Measurements from ENCODE around the gene NPPA. TPM values are rescaled to one million over a fixed set of nuclear protein-coding genes. Genes with fewer than 3 reads are reported as not detected.

NPPA gene
- total RNA-seq, 4 donors from 2014 or later = not detected

DNA sequence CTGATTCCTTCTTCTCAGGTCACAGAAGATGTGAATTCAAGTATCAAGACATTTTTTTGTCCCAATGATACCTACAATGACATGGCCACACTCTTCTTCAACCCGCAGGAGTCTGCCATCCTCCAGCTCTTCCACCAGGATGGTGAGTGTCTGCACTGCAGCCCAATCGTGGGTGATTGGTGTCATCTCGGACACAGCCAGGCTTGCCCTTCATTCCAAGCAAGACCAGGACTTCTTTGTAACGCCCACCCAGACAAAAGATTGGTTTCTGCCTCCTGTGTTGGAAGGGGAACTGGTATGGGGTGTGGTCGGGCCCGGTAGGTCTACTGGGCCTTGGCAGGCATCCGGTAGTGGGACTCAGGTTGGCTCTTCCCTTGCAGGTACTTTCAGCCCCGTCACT lies 14.1 kb downstream of the NPPA start:
- no peak for DNase-seq
- H3K4me3 ChIP-seq = no peak overlapping the region
- H3K36me3 ChIP-seq = no peaks in the 10 kb centered on the region
- H3K4me1 ChIP-seq = no peaks in the 10 kb centered on the region
- no peak overlapping the region for H3K27ac ChIP-seq
- TF ChIP-seq, protein P1, sequence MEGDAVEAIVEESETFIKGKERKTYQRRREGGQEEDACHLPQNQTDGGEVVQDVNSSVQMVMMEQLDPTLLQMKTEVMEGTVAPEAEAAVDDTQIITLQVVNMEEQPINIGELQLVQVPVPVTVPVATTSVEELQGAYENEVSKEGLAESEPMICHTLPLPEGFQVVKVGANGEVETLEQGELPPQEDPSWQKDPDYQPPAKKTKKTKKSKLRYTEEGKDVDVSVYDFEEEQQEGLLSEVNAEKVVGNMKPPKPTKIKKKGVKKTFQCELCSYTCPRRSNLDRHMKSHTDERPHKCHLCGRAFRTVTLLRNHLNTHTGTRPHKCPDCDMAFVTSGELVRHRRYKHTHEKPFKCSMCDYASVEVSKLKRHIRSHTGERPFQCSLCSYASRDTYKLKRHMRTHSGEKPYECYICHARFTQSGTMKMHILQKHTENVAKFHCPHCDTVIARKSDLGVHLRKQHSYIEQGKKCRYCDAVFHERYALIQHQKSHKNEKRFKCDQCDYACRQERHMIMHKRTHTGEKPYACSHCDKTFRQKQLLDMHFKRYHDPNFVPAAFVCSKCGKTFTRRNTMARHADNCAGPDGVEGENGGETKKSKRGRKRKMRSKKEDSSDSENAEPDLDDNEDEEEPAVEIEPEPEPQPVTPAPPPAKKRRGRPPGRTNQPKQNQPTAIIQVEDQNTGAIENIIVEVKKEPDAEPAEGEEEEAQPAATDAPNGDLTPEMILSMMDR (IDR thresholded peaks at IDR 0.05) = no peak
- TF ChIP-seq POLR2A (IDR thresholded peaks at IDR 0.05) = no peak
- no peaks in the 10 kb centered on the region for H3K9me3 ChIP-seq
- intact Hi-C loops (cut with DNase I; ENCODE audit: low total_unique reads) = loop anchor here (10.0 kb wide), 1 partner anchor 61 kb away; no protein-coding TSS in a partner anchor
- H3K27me3 ChIP-seq = no peaks in the 10 kb centered on the region

DNA sequence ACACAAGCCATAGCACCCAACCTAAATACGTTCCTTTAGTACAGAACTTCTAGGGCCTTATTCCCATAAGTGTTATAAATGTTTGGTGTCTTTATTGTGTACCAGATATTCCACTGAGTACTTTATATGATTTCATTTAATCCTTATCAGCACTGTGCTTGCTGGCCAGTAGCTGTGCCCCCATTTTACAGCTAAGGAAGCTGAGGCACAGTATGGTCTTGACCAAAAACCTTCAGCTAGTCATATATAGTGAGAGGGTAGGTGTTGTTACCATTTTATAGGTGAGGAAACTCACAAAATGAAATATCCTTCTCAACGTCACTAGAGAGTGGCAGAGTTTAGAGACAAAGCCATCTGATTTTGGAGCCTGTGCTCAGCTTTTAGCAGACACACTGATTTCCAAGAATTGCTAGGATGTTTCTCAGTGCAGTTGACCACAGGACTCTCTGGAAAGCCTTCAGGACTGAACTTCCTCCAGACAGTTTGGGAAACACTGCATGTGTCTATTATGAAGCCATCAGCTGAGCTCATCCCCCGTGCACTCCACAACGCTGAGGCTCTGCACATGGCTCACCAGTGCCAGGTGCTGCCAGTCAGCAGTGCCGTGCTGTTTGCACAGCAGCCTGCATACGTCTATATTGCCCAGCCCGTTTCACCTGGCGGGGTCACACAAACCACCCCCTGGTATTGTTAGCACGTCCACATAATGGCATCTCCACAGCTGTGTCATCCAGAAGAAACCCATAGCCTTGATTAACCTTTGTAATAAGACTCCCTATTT lies 15.4 kb downstream of the NPPA start:
- H3K4me3 ChIP-seq = no peak overlapping the region
- no peaks in the 10 kb centered on the region for H3K27me3 ChIP-seq
- no peaks in the 10 kb centered on the region for H3K9me3 ChIP-seq
- DNase-seq = no peak
- H3K4me1 ChIP-seq = no peaks in the 10 kb centered on the region
- TF ChIP-seq, protein P1 (IDR thresholded peaks at IDR 0.05) = no peak
- TF ChIP-seq POLR2A (IDR thresholded peaks at IDR 0.05) = no peak
- intact Hi-C loops (cut with DNase I; ENCODE audit: low total_unique reads) = loop anchor here (10.0 kb wide), 1 partner anchor 63 kb away; no protein-coding TSS in a partner anchor
- H3K36me3 ChIP-seq = no peaks in the 10 kb centered on the region
- H3K27ac ChIP-seq = no peak overlapping the region

DNA sequence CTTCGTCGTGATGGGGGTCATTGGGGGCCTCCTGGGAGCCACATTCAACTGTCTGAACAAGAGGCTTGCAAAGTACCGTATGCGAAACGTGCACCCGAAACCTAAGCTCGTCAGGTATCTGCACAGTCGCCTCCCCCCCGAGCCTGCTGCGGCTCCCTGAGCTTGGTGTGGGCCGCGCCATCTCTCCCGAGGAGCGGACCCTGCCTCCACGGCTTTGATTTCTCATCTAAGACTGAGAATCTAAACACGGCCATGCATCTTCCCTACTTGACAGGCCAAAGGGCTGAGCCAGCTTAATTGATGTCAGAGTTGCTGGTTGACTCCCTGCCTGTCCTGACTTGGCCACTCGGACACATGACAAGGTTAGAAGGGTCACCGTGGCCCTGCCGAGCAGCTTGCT lies 19.1 kb downstream of the NPPA start:
- DNase-seq = no peak
- no peaks in the 10 kb centered on the region for H3K27me3 ChIP-seq
- no peaks in the 10 kb centered on the region for H3K4me1 ChIP-seq
- H3K36me3 ChIP-seq = no peaks in the 10 kb centered on the region
- intact Hi-C loops (cut with DNase I; ENCODE audit: low total_unique reads) = no loop called here
- H3K27ac ChIP-seq = no peak overlapping the region
- no peaks in the 10 kb centered on the region for H3K9me3 ChIP-seq
- H3K4me3 ChIP-seq = no peak overlapping the region
- TF ChIP-seq, protein P1 (IDR thresholded peaks at IDR 0.05) = no peak
- no peak for TF ChIP-seq POLR2A (IDR thresholded peaks at IDR 0.05)

DNA sequence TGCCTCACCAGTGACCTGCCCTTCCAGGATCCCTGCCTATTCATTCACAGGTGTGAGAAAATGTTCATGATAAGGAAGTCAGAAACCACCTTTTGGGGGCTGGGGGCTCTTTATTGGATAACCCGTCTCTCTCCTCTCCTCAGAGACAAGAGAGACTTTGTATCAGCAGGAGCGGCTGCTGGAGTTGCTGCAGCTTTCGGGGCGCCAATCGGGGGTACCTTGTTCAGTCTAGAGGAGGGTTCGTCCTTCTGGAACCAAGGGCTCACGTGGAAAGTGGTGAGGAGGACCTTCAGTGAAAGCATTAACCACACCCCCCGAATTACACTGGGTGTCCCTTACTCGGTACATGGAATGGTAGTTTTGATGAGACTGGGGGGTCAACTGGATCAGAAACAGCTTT lies 20.6 kb downstream of the NPPA start:
- H3K4me3 ChIP-seq = no peak overlapping the region
- TF ChIP-seq, protein P1 (IDR thresholded peaks at IDR 0.05) = no peak
- no peak for TF ChIP-seq POLR2A (IDR thresholded peaks at IDR 0.05)
- no peaks in the 10 kb centered on the region for H3K4me1 ChIP-seq
- H3K9me3 ChIP-seq = no peaks in the 10 kb centered on the region
- H3K27ac ChIP-seq = no peak overlapping the region
- intact Hi-C loops (cut with DNase I; ENCODE audit: low total_unique reads) = no loop called here
- DNase-seq = no peak
- no peaks in the 10 kb centered on the region for H3K36me3 ChIP-seq
- no peaks in the 10 kb centered on the region for H3K27me3 ChIP-seq

DNA sequence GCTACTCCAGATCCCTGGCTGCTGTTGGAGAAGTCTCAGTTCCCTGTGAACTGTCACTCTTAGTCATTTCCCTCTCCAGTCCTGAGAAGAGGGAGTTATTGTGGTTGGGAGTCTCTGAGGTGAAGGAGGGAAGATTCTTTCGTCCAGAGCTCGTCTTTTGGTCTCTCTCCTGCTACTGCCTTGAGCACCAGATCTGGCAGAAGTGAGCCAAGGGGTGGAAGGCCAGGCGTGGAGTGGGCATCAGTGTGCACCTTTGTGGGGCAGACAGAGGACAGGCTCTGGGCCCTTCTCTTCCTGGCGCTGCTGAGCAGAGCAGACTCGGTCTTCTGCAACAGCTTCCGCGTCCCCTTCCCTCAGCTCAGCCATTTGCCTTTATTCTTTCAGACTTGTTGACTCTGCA lies 22.5 kb downstream of the NPPA start:
- H3K4me3 ChIP-seq = no peak overlapping the region
- no peak for TF ChIP-seq POLR2A (IDR thresholded peaks at IDR 0.05)
- TF ChIP-seq, protein P1 (IDR thresholded peaks at IDR 0.05) = no peak
- no peaks in the 10 kb centered on the region for H3K27me3 ChIP-seq
- no peaks in the 10 kb centered on the region for H3K36me3 ChIP-seq
- no peak overlapping the region for H3K27ac ChIP-seq
- intact Hi-C loops (cut with DNase I; ENCODE audit: low total_unique reads) = no loop called here
- no peaks in the 10 kb centered on the region for H3K4me1 ChIP-seq
- no peaks in the 10 kb centered on the region for H3K9me3 ChIP-seq
- DNase-seq = no peak

All from uterus (tissue), 4 donors.